ENCODE data around the gene SPTBN1.

SPTBN1 gene

DNA sequence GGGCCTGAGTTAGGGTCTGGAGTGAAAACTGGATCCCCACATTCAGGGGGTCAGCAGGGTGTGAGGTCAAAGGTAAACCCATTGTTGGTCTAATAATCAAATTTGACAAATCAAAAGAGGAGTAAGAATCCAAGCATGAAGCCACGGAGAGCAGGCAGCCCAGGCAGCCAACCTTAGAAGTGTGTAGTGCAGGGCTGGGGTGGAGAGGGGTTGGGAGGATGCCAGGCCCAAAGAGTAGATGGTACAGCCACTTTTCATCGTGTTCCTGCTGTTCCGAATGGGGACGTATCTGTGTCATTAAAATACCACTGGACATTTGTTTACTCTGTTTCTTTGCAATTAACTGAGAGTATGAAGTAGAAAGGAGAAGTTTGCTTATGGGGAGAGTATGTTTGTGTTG is 16.5 kb upstream of the SPTBN1 start:
- no peak for TF ChIP-seq CTCF (IDR thresholded peaks at IDR 0.05; ENCODE audit: extremely low read depth, insufficient read depth, missing control alignments)

GRCh38 chr2:54440050-54440449 is 16.1 kb upstream of the SPTBN1 start:
- DNase-seq (ENCODE audit: low spot score): no peak
- TF ChIP-seq CTCF (IDR thresholded peaks at IDR 0.05; ENCODE audit: extremely low read depth, insufficient read depth, missing control alignments): no peak
- in situ Hi-C loops (cut with MboI; ENCODE audit: low pct_unique_long_range_greater_than_20kb, low sequenced_read_pairs, unreplicated experiment): no loop called here

More for the DNA sequence above, 16.5 kb upstream of the SPTBN1 start:
- in situ Hi-C loops (cut with MboI; ENCODE audit: low pct_unique_long_range_greater_than_20kb, low sequenced_read_pairs, unreplicated experiment): no loop called here
- no peak for DNase-seq (ENCODE audit: low spot score)

- TF ChIP-seq CTCF (IDR thresholded peaks at IDR 0.05; ENCODE audit: extremely low read depth, insufficient read depth, missing control alignments): no peak
- in situ Hi-C loops (cut with MboI; ENCODE audit: low pct_unique_long_range_greater_than_20kb, low sequenced_read_pairs, unreplicated experiment): no loop called here
- no peak for DNase-seq (ENCODE audit: low spot score)
Measured at GRCh38 chr2:54444503-54444902, 11.6 kb upstream of the SPTBN1 start.

- in situ Hi-C loops (cut with MboI; ENCODE audit: low pct_unique_long_range_greater_than_20kb, low sequenced_read_pairs, unreplicated experiment): no loop called here
- no peak for DNase-seq (ENCODE audit: low spot score)
- TF ChIP-seq CTCF (IDR thresholded peaks at IDR 0.05; ENCODE audit: extremely low read depth, insufficient read depth, missing control alignments): no peak
Measured at GRCh38 chr2:54446122-54446521, 10.0 kb upstream of the SPTBN1 start.

- no peak for TF ChIP-seq CTCF (IDR thresholded peaks at IDR 0.05; ENCODE audit: extremely low read depth, insufficient read depth, missing control alignments)
- in situ Hi-C loops (cut with MboI; ENCODE audit: low pct_unique_long_range_greater_than_20kb, low sequenced_read_pairs, unreplicated experiment): no loop called here
- no peak for DNase-seq (ENCODE audit: low spot score)
Measured at GRCh38 chr2:54446625-54447024, 9.5 kb upstream of the SPTBN1 start.

DNA sequence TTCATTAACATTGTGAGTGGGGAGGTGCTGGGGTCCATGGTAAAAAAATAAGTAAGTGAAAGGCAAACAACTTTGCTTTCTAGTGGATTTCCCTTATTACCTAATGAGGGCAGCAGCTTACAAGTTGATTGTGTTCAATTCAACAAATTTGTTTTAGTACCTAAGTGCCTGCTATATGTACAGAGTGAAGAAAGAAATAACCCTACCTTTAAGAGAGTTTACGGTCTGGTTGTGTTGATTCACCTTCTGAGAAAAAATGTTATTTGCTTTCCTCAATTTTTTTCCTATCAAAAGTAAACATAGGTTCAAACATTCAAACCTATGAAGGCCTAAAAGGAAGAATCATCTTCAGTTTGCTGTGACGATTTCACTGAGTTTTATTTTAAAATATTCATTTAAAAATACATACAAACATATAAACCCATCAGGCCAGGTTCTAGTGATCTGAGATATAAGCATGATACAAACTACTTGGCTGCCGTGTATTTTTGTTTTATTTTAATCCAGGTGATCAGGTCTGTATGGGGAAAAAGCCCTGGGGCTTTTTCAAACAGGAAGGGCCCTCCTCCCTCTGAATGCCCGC is 1.5 kb upstream of the SPTBN1 start:
- TF ChIP-seq CTCF (IDR thresholded peaks at IDR 0.05; ENCODE audit: extremely low read depth, insufficient read depth, missing control alignments): no peak
- no peak for DNase-seq (ENCODE audit: low spot score)
- in situ Hi-C loops (cut with MboI; ENCODE audit: low pct_unique_long_range_greater_than_20kb, low sequenced_read_pairs, unreplicated experiment): no loop called here

Data from GM13977 (cell line).